H9 (cell line): ENCODE measurements around the gene ADORA1. TPM values are rescaled to one million over a fixed set of nuclear protein-coding genes. Genes with fewer than 3 reads are reported as not detected.

Source experiments
- DNase-seq: peaks from one replicate; pipeline ENCODE4 v3.0.0-alpha.2; 2017
- H2AFZ ChIP-seq: one replicate; pipeline ENCODE4 v1.6.1; 2013; ENCODE audit warnings: mild to moderate bottlenecking, low read length, control low read depth, moderate library complexity
- H2AK5ac ChIP-seq: 2 replicates; pipeline ENCODE4 v1.6.1; 2013; ENCODE audit warnings: low read length, control low read depth, mixed read lengths; ENCODE audit not compliant: insufficient read length
- H2BK120ac ChIP-seq: one replicate; pipeline ENCODE4 v1.6.1; 2013; ENCODE audit warnings: low read depth, mild to moderate bottlenecking, low read length, control low read depth, inconsistent platforms; ENCODE audit not compliant: poor library complexity, severe bottlenecking
- H2BK12ac ChIP-seq: 2 replicates; pipeline ENCODE4 v1.6.1; 2013; ENCODE audit warnings: low read length, control low read depth, mixed read lengths, low read depth; ENCODE audit not compliant: insufficient read length
- H2BK15ac ChIP-seq: 2 replicates; pipeline ENCODE4 v1.6.1; 2013; ENCODE audit warnings: low read depth, low read length, control low read depth
- H2BK20ac ChIP-seq: one replicate; pipeline ENCODE4 v1.6.1; 2013; ENCODE audit warnings: low read depth, mild to moderate bottlenecking, low read length, control low read depth, inconsistent platforms; ENCODE audit not compliant: poor library complexity, severe bottlenecking
- H2BK5ac ChIP-seq: 2 replicates; pipeline ENCODE4 v1.6.1; 2013; ENCODE audit warnings: low read length, control low read depth, mixed read lengths; ENCODE audit not compliant: insufficient read length
- H3K14ac ChIP-seq: 2 replicates; pipeline ENCODE4 v1.6.1; 2013; ENCODE audit warnings: low read length, control low read depth; ENCODE audit not compliant: insufficient read depth
- H3K18ac ChIP-seq: 2 replicates; pipeline ENCODE4 v1.6.1; 2013; ENCODE audit warnings: low read depth, mild to moderate bottlenecking, mixed read lengths, low read length, control low read depth; ENCODE audit not compliant: insufficient read length
- H3K23ac ChIP-seq: 2 replicates; pipeline ENCODE4 v1.6.1; 2013; ENCODE audit warnings: low read length, control low read depth, mixed read lengths, low read depth; ENCODE audit not compliant: insufficient read length
- H3K23me2 ChIP-seq: 2 replicates; pipeline ENCODE4 v1.6.1; 2013; ENCODE audit warnings: low read depth, mild to moderate bottlenecking, mixed read lengths, low read length, control low read depth; ENCODE audit not compliant: insufficient read length, poor library complexity, severe bottlenecking
- H3K27ac ChIP-seq: 2 replicates; pipeline ENCODE4 v1.5.1; 2013; ENCODE audit warnings: low read length, control low read depth, mixed read lengths, low read depth; ENCODE audit not compliant: insufficient read length
- H3K27me3 ChIP-seq: 2 replicates; pipeline ENCODE4 v1.6.1; 2013; ENCODE audit warnings: low read length, control low read depth, inconsistent platforms; ENCODE audit not compliant: insufficient read depth
- H3K4ac ChIP-seq: 2 replicates; pipeline ENCODE4 v1.6.1; 2013; ENCODE audit warnings: low read depth, mild to moderate bottlenecking, control low read depth, inconsistent platforms, low read length, moderate library complexity
- H3K4me1 ChIP-seq: 2 replicates; pipeline ENCODE4 v1.6.1; 2013; ENCODE audit warnings: low read length, control low read depth, inconsistent platforms; ENCODE audit not compliant: insufficient read depth
- H3K4me2 ChIP-seq: 2 replicates; pipeline ENCODE4 v1.6.1; 2013; ENCODE audit warnings: low read length, control low read depth, mixed read lengths; ENCODE audit not compliant: insufficient read length, insufficient read depth
- H3K56ac ChIP-seq: 2 replicates; pipeline ENCODE4 v1.6.1; 2013; ENCODE audit warnings: low read depth, mild to moderate bottlenecking, mixed read lengths, low read length, control low read depth; ENCODE audit not compliant: insufficient read length
- H3K79me1 ChIP-seq: 2 replicates; pipeline ENCODE4 v1.6.1; 2013; ENCODE audit warnings: low read depth, mild to moderate bottlenecking, moderate library complexity, low read length, control low read depth, inconsistent platforms; ENCODE audit not compliant: insufficient read depth, poor library complexity, severe bottlenecking
- H3K79me2 ChIP-seq: 2 replicates; pipeline ENCODE4 v1.6.1; 2013; ENCODE audit warnings: low read length, control low read depth, inconsistent platforms; ENCODE audit not compliant: insufficient read depth
- H3K9ac ChIP-seq: 2 replicates; pipeline ENCODE4 v1.6.1; 2013; ENCODE audit warnings: low read length, control low read depth, mixed read lengths; ENCODE audit not compliant: insufficient read length; ENCODE audit errors: extremely low read depth
- H3K9me3 ChIP-seq: one replicate; pipeline ENCODE4 v1.6.1; 2013; ENCODE audit warnings: low read depth, low read length, inconsistent platforms; ENCODE audit not compliant: control insufficient read depth
- H3T11ph ChIP-seq: one replicate; pipeline ENCODE4 v1.6.1; 2013; ENCODE audit warnings: mild to moderate bottlenecking, low read length, control low read depth, inconsistent platforms
- H4K20me1 ChIP-seq: one replicate; pipeline ENCODE4 v1.6.1; 2013; ENCODE audit not compliant: control insufficient read depth, insufficient read length, insufficient read depth
- H4K5ac ChIP-seq: 2 replicates; pipeline ENCODE4 v1.6.1; 2013; ENCODE audit warnings: low read depth, mild to moderate bottlenecking, mixed read lengths, low read length, control low read depth; ENCODE audit not compliant: insufficient read length
- H4K8ac ChIP-seq: replicated peaks from 2 replicates; pipeline ENCODE4 v1.6.1; 2013; ENCODE audit warnings: low read length, control low read depth, mixed read lengths, low read depth; ENCODE audit not compliant: insufficient read length
- H4K91ac ChIP-seq: 2 replicates; pipeline ENCODE4 v1.6.1; 2013; ENCODE audit warnings: low read depth, mild to moderate bottlenecking, moderate library complexity, mixed read lengths, low read length, control low read depth; ENCODE audit not compliant: insufficient read length
- H3K27ac Mint-ChIP-seq, 3 experiments: 2 replicates in 2 of 3; 3 replicates in 1 of 3; pipeline ENCODE4 v1.8.0; 2020 to 2021; ENCODE audit warnings: mixed read lengths in 3 of 3, mild to moderate bottlenecking in 1 of 3, moderate library complexity in 1 of 3
- H3K27me3 Mint-ChIP-seq: 2 replicates; pipeline ENCODE4 v1.8.0; 2021; ENCODE audit warnings: low read depth, mild to moderate bottlenecking, moderate library complexity, mixed read lengths
- H3K36me3 Mint-ChIP-seq, 3 experiments: 2 replicates in 2 of 3; 3 replicates in 1 of 3; pipeline ENCODE4 v1.8.0; 2020 to 2021; ENCODE audit warnings: low read depth in 3 of 3, mixed read lengths in 3 of 3; ENCODE audit not compliant: insufficient read depth in 1 of 3
- H3K4me1 Mint-ChIP-seq, 2 experiments: 2 replicates each; pipeline ENCODE4 v1.8.0; 2020; ENCODE audit warnings: mixed read lengths in 2 of 2
- H3K4me3 Mint-ChIP-seq, 2 experiments: 2 replicates in 1 of 2; 3 replicates in 1 of 2; pipeline ENCODE4 v1.8.0; 2020 to 2021; ENCODE audit warnings: mild to moderate bottlenecking in 2 of 2, mixed read lengths in 2 of 2, moderate library complexity in 1 of 2
- H3K9me3 Mint-ChIP-seq, 2 experiments: 2 replicates in 1 of 2; 3 replicates in 1 of 2; pipeline ENCODE4 v1.8.0; 2020; ENCODE audit warnings: mild to moderate bottlenecking in 2 of 2, mixed read lengths in 2 of 2, moderate library complexity in 1 of 2
- WGBS: extraction: QIAGEN DNeasy Blood & Tissue Kit; methylation state at CpG from one replicate; pipeline ENCODE4 v1.1.7; 2013; ENCODE audit warnings: missing lambda C conversion rate, low lambda C conversion rate, mixed read lengths; ENCODE audit not compliant: insufficient read length; ENCODE audit errors: extremely low coverage; 5-methylcytosine and 5-hydroxymethylcytosine counted together
- total RNA-seq: library from RNA; stranded (reverse); gene quantifications from 2 replicates; pipeline ENCODE4 v1.2.1, GENCODE V29; 2021
- TF ChIP-seq, protein P1 (sequence below): fragments of 200-600 bp; sonication (generic); conservative IDR thresholded peaks from 3 replicates; pipeline ENCODE4 v1.8.0; 2021; ENCODE audit warnings: antibody characterized with exemption, mild to moderate bottlenecking

ADORA1 gene
- total RNA-seq, 1 experiment from 2014 or later = 1.3 TPM

DNA sequence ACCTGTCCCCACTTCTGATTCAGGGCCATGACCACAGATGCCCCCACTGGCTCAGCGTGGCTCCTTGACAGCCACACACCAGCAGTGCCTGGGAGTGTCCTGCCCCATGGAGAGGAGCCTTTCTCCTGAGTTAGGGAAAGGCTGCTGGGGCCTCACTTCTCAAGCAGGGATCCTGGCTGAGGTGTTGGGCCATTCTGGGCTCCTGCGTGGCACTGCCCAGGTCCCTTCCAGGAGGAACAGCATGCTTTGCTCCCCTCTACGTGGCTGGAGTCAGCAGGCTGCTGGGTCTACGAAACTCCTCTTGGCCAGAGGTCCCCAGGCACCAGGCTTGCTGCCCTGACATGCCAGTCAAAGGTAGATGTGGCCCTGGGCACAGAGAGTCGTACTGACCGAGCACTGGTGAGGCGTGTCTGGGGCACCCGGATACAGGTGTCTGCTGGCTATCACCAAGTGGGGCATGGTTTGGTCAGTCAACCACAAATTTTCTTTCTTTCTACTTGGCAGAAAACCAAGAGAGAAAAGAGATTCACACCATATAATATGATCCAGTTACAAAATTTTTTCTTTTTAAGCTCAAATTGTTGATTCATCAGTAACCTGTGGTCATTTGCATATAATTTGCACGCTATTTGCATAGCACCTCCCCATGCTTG is 4.1 kb downstream of the ADORA1 start:
- H3K9me3 ChIP-seq = no peaks in the 10 kb centered on the region
- peaks cover 29 to 30% of the 10 kb centered on the region in 2 experiments for H3K4me1 Mint-ChIP-seq
- no peak overlapping the region for H3K27ac ChIP-seq
- no peaks in the 10 kb centered on the region for H3K79me1 ChIP-seq
- H3K56ac ChIP-seq = no peak overlapping the region
- no peak overlapping the region for H3K4ac ChIP-seq
- no peak overlapping the region for H2AFZ ChIP-seq
- no peak overlapping the region for H3K23ac ChIP-seq
- no peak overlapping the region for H2BK20ac ChIP-seq
- no peak overlapping the region for H3K4me2 ChIP-seq
- no peak overlapping the region; a peak in 1 of 7 replicates for H3K27ac Mint-ChIP-seq
- no peak overlapping the region for H2AK5ac ChIP-seq
- H2BK120ac ChIP-seq = no peak overlapping the region
- no peak overlapping the region for H3K9ac ChIP-seq
- no peak overlapping the region for H4K8ac ChIP-seq
- H3T11ph ChIP-seq = no peak overlapping the region
- no peaks in the 10 kb centered on the region for H3K36me3 Mint-ChIP-seq
- no CpG with 5 or more reads among the region's 9 CpGs for WGBS
- TF ChIP-seq, protein P1, sequence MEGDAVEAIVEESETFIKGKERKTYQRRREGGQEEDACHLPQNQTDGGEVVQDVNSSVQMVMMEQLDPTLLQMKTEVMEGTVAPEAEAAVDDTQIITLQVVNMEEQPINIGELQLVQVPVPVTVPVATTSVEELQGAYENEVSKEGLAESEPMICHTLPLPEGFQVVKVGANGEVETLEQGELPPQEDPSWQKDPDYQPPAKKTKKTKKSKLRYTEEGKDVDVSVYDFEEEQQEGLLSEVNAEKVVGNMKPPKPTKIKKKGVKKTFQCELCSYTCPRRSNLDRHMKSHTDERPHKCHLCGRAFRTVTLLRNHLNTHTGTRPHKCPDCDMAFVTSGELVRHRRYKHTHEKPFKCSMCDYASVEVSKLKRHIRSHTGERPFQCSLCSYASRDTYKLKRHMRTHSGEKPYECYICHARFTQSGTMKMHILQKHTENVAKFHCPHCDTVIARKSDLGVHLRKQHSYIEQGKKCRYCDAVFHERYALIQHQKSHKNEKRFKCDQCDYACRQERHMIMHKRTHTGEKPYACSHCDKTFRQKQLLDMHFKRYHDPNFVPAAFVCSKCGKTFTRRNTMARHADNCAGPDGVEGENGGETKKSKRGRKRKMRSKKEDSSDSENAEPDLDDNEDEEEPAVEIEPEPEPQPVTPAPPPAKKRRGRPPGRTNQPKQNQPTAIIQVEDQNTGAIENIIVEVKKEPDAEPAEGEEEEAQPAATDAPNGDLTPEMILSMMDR = no peak
- no peak overlapping the region for H2BK5ac ChIP-seq
- peaks cover 7% of the 10 kb centered on the region for H3K23me2 ChIP-seq
- no peak overlapping the region for H3K14ac ChIP-seq
- H4K91ac ChIP-seq = no peak overlapping the region
- H2BK15ac ChIP-seq = no peak overlapping the region
- H4K5ac ChIP-seq = no peak overlapping the region
- H3K79me2 ChIP-seq = no peaks in the 10 kb centered on the region
- peak; percentile 16 for DNase-seq
- H3K9me3 Mint-ChIP-seq = no peaks in the 10 kb centered on the region; a peak in 1 of 5 replicates
- H3K18ac ChIP-seq = no peak overlapping the region
- no peaks in the 10 kb centered on the region; the same call in 1 of the 2 replicates for H3K27me3 ChIP-seq
- H3K4me3 Mint-ChIP-seq = no peak overlapping the region
- H3K4me1 ChIP-seq = peaks cover 2% of the 10 kb centered on the region; the same call in 1 of the 2 replicates
- H3K27me3 Mint-ChIP-seq = peaks cover 36% of the 10 kb centered on the region
- H4K20me1 ChIP-seq = no peaks in the 10 kb centered on the region
- H2BK12ac ChIP-seq = no peak overlapping the region
